Bronchial epithelial cell (primary cell): ENCODE data around the gene RYR2. TPM values are rescaled to one million over a fixed set of nuclear protein-coding genes. Genes with fewer than 3 reads are reported as not detected.

Experiments
- DNase-seq: peaks from one replicate; pipeline ENCODE4 v3.0.0-alpha.2; 2010; ENCODE audit warnings: low read depth
- FAIRE-seq: peaks from 2 replicates; lab custom pipeline; 2011; peaks lifted over from hg19 to GRCh38; lab: Jason Lieb, UNC
- H3K27me3 ChIP-seq: 2 replicates; pipeline ENCODE4 v1.5.1; 2011; ENCODE audit warnings: low read length; ENCODE audit not compliant: control insufficient read depth, insufficient read depth
- H3K36me3 ChIP-seq: 2 replicates; pipeline ENCODE4 v1.5.1; 2011; ENCODE audit warnings: low read length; ENCODE audit not compliant: control insufficient read depth, insufficient read depth
- H3K4me3 ChIP-seq: 2 replicates; pipeline ENCODE4 v1.5.1; 2011; ENCODE audit warnings: mild to moderate bottlenecking, low read depth, low read length, control low read depth
- total RNA-seq: library from RNA; depleted of rRNA; stranded (reverse); fragments of >200 nt; gene quantifications from 2 replicates; pipeline ENCODE4 v1.2.1, GENCODE V29; 2014
- TF ChIP-seq, protein P1 (sequence below): IDR thresholded peaks from 2 replicates; pipeline ENCODE4 v1.5.1; 2011; ENCODE audit warnings: mild to moderate bottlenecking, moderate library complexity, low read length, control low read depth, inconsistent platforms; ENCODE audit not compliant: insufficient read depth, severe bottlenecking

The RYR2 gene
- total RNA-seq, 1 donor from 2014 or later: not detected

DNA sequence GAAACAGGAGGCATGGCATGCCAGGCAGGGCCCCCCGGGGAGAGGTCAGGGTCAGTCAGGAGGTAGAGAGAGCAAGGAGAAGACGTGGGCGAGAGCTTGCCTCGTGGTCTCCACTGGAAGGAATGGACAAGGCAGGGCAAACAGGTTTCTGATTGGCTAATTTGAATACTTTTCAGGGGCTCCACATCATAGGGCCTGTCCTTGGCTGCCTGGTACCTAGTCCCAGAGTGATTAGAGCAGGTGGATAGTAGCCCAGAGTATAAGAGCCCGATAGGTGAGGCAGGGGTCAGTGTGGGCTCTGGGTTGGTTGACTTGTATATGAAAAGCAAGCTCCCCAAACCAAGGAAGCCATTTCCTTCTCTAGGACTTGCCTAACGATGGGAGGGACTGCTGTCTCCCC lies 670.1 kb downstream of the RYR2 start:
- no peak overlapping the region for H3K4me3 ChIP-seq
- TF ChIP-seq, protein P1, sequence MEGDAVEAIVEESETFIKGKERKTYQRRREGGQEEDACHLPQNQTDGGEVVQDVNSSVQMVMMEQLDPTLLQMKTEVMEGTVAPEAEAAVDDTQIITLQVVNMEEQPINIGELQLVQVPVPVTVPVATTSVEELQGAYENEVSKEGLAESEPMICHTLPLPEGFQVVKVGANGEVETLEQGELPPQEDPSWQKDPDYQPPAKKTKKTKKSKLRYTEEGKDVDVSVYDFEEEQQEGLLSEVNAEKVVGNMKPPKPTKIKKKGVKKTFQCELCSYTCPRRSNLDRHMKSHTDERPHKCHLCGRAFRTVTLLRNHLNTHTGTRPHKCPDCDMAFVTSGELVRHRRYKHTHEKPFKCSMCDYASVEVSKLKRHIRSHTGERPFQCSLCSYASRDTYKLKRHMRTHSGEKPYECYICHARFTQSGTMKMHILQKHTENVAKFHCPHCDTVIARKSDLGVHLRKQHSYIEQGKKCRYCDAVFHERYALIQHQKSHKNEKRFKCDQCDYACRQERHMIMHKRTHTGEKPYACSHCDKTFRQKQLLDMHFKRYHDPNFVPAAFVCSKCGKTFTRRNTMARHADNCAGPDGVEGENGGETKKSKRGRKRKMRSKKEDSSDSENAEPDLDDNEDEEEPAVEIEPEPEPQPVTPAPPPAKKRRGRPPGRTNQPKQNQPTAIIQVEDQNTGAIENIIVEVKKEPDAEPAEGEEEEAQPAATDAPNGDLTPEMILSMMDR: no peak
- no peaks in the 10 kb centered on the region for H3K27me3 ChIP-seq
- DNase-seq (no peak), FAIRE-seq (no peak)
- no peaks in the 10 kb centered on the region for H3K36me3 ChIP-seq

DNA sequence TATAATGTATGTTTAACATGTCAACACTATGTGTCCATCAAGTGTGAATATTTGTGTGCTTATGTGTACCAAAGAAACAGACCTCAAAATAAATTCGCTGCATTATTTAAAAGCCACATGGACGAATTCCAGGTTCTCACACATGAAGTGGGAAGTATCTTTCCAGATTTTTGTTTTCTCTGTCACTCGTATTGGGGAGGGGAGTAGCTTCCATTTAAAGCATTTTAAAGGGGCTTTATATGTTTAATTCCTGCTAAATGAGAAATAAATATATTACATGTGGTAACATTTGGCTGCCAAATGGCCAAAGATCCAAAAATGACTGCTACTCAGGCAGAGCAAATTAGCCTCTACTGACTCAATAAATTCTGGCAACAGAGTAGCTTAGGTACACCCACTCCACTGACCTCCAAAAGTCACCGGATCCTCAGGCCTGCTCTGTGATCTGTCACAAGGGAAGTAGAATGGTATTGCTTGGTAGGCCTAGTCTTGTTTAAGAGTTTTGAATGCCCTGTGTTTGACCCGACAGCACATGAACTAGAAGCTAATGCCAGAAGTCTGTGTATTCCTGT lies 670.7 kb downstream of the RYR2 start:
- TF ChIP-seq, protein P1: no peak
- Histone ChIP-seq H3K27me3 (no peaks in the 10 kb centered on the region), H3K36me3 (no peaks in the 10 kb centered on the region), H3K4me3 (no peak overlapping the region)
- DNase-seq (no peak), FAIRE-seq (no peak)

- no peak for FAIRE-seq
- no peak for DNase-seq
- TF ChIP-seq, protein P1: no peak
- no peaks in the 10 kb centered on the region for H3K36me3 ChIP-seq
- no peaks in the 10 kb centered on the region for H3K27me3 ChIP-seq
- no peak overlapping the region for H3K4me3 ChIP-seq
Observed at GRCh38 chr1:237713916-237714315, 671.9 kb downstream of the RYR2 start.

DNA sequence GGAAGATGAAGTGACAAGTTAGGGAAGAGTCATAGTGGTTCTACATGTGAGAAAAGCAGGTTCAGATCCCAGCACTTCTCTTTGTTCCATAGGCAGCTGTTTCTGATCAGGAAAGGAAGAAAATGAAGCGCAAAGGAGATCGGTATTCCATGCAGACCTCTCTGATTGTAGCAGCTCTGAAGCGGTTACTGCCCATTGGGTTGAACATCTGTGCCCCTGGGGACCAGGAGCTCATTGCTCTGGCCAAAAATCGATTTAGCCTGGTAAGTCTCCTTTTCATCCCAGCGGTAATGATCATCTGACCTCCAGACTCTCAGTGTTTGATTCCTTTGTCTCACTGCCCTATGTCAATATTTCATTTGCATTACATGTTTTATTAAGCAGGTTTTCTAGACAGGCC lies 675.1 kb downstream of the RYR2 start:
- H3K27me3 ChIP-seq: no peaks in the 10 kb centered on the region
- FAIRE-seq (no peak), DNase-seq (no peak)
- TF ChIP-seq, protein P1: no peak
- no peak overlapping the region for H3K4me3 ChIP-seq
- H3K36me3 ChIP-seq: no peaks in the 10 kb centered on the region

GRCh38 chr1:237730826-237731350 lies 688.9 kb downstream of the RYR2 start:
- H3K4me3 ChIP-seq: no peak overlapping the region
- TF ChIP-seq, protein P1: no peak
- H3K36me3 ChIP-seq: no peaks in the 10 kb centered on the region
- no peaks in the 10 kb centered on the region for H3K27me3 ChIP-seq
- DNase-seq: no peak
- FAIRE-seq: no peak

DNA sequence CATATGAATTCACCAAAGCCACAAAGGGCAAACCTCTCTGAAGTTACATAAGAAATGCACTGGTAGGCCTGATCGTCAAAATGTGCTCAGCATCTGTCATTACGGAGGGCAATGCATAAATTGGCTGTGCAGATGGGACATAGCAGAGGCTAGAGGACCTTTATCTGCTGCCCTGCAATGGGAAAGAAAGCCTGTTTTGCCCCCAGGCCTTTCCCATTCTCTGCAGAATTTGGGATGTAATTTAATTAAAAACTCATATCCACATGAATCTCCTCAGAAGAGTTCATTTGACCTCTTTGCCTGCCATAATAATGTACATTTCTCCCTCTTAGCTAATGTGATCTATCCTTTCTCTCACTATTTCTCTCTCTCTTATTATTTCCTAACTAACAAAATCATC lies 690.7 kb downstream of the RYR2 start:
- DNase-seq (no peak), FAIRE-seq (no peak)
- Histone ChIP-seq H3K27me3 (no peaks in the 10 kb centered on the region), H3K36me3 (no peaks in the 10 kb centered on the region), H3K4me3 (no peak overlapping the region)
- TF ChIP-seq, protein P1: no peak
